HG03039 (cell line): ENCODE measurements around the gene KLHL5.
"Not testable (repeated sequence)": the region's sequence is repeated elsewhere in the genome, so short reads cannot be mapped to it uniquely, and the experiment has no call there.

Experiments used
- ATAC-seq: cut with Tn5 transposase; IDR thresholded peaks from one replicate; pipeline ENCODE4 v1.9.1; 2021; ENCODE audit warnings: mild to moderate bottlenecking, moderate library complexity; ENCODE audit not compliant: unreplicated experiment

KLHL5 gene

GRCh38 chr4:39085891-39086290, 23.9 kb downstream of the KLHL5 start:
- no peak for ATAC-seq

- no peak for ATAC-seq
Observed at GRCh38 chr4:39096847-39097246, 34.8 kb downstream of the KLHL5 start.

GRCh38 chr4:39097290-39097689, 35.3 kb downstream of the KLHL5 start:
- ATAC-seq, result no peak

GRCh38 chr4:39102297-39102696, 40.3 kb downstream of the KLHL5 start:
- ATAC-seq, result no peak

DNA sequence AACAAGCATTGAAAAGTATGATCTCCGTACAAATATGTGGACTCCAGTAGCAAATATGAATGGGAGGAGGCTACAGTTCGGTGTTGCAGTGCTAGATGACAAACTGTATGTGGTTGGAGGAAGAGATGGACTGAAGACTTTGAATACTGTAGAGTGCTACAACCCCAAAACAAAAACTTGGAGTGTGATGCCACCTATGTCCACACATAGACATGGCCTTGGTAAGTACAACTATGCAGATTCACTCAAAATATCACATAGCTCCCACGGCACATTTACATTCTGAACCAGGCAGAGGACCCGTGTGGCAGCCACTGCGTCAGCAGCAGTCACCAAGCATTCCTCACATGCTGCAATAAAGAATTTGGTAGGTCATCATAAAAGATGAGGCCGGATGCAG, 41.3 kb downstream of the KLHL5 start:
- no peak for ATAC-seq

- ATAC-seq, result no peak
Observed at GRCh38 chr4:39104255-39104654, 42.2 kb downstream of the KLHL5 start.

- ATAC-seq, result no peak
Observed at GRCh38 chr4:39106011-39106410, 44.0 kb downstream of the KLHL5 start.

DNA sequence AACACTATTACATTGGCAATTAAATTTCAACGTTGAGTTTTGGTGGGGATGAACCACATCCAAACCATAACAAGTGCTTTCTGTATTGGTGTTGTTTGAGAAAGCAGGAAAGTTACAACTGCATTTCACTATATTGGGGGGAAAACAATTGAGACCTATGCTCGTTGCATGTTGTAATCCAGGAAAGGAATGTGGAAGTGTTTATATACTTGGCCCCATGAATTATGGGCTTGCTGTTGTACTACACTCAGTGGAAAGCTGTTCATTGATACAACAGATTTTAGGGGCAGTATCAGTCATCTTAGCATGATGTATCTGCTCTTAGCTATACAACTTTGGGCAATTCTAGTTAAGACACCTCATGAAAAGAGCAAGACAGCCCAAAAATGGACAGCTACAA, 52.4 kb downstream of the KLHL5 start:
- no peak for ATAC-seq

DNA sequence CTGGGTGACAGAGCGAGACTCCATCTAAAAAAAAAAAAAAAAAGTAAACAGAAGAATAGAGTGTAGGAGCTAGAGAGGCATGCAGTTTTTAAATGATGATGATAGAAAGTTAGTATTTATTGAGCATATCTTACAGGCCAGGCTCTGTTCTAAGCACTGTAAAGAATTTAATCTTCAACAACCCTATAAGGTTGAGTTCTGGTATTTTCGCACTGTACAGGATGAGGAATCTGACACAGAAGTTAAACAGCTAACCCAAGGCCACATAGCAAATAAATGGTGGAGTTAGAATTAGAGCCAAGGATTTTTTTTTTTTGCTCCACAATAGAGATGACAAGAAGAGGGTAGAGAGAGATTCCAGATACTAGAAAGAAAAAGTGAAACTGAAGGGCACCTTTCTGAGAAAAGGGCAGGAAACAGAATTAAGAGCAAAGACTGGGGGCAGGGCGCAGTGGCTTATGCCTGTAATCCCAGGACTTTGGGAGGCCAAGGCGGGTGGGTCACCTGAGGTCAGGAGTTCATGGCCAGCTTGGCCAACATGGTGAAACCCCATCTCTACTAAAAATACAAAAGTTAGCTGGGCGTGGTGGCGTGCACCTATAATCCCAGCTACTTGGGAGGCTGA, 56.1 kb downstream of the KLHL5 start:
- ATAC-seq, result no peak

- ATAC-seq, result no peak
Observed at GRCh38 chr4:39120418-39120817, 58.4 kb downstream of the KLHL5 start.

GRCh38 chr4:39124885-39125599, 63.0 kb downstream of the KLHL5 start:
- ATAC-seq, result no peak

GRCh38 chr4:39125600-39125985, 63.6 kb downstream of the KLHL5 start:
- ATAC-seq, result no peak

DNA sequence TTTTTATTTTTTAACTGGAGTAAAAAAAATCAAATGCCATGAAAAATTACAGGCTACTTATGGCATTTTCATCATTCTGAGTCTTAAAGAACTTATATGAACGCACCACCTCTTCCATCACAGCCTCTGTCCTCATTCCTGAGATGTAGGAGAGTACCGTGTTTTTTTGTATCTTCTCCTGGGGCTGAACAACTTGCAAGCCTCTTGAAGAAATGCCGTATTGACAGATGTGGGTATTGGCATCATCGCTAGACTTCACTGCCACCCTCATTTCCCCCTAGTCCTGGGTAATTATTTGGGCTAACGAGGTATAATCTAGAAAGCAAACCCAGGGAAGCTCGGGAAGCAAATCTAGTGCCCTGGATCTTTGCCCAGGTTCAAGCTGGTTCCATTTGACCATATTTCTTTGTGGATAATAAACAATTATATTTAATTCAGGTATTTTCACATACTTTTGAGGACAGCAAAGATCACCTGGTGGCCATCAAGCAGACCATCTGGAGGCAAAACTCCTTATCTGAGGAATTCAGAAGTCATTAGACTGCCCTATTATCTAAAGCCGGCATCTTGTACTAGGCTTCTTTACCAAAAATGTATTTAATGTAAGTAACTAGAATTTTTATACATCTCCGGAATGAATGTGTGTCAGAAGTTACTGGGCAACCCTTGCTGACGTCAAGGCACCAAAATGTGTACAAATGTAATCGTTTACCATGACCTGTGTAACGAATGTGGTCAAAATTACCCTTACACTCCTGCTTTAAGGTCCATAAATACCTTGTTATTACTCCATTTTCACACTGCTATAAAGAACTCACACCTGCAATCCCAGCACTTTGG, 64.4 kb downstream of the KLHL5 start:
- ATAC-seq, result no peak

- no peak for ATAC-seq
Observed at GRCh38 chr4:39133623-39134022, 71.6 kb downstream of the KLHL5 start.

DNA sequence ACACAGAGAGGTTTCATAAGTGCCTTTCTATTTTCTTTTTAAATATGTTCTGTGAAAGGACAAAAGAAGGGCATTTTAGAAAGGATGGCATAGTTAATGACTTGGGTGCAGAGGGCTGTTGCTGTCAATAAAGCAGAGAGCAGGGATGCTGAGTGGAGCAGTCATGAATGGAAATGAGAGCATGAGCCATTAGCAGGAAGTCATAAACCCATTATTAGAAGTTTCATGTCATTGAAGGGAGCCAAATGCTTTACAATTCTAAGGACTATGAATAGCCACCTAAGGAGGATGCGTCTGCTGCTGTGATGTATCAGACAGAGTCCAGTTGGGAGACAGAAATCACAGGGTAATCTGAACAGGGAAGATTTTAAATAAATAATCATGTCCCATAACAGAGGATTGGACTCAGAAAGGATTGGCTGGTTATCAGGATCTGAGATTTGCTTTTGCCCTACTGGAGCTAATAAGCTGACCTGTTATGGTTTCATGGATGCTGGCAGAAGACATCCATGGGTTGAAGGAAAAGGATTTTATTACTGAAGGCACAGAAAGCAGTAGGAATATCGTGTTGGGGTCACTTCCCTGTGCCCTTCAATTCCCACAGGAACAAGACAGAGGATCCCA, 72.8 kb downstream of the KLHL5 start:
- ATAC-seq, result no peak

DNA sequence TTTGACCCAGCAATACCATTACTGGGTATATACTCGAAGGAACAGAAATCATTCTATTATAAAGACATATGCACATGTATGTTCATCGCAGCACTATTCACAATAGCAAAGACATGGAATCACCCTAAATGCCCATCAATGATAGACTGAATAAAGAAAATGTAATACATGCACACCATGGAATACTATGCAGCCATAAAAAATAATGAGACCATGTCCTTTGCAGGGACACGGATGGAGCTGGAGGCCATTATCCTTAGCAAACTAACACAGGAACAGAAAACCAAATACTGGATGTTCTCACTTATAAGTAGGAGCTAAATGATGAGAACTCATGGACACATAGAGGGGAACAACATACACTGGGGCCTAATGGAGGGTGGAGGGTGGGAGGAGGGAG, 76.2 kb downstream of the KLHL5 start:
- not testable (repeated sequence) for ATAC-seq

DNA sequence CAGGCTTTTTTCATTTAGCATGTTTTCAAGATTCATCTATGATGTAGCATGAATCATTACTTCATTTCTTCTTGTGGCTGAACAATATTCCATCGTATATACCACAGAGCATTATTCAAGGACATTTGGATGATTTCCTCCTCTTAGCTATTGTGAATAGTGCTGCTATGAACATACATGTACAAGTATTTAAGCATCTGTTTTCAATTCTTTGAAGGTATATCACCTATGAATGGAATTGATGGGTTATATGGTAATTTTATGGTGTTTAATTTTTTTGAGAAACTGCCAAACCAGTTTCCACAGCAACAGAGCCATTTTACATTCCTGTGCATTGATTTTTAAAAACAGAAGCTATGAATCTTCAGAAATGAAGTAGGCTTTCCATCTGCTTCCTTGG, 84.2 kb downstream of the KLHL5 start:
- ATAC-seq, result no peak

- no peak for ATAC-seq
Observed at GRCh38 chr4:39154009-39154408, 92.0 kb downstream of the KLHL5 start.

- ATAC-seq, result no peak
Observed at GRCh38 chr4:39157520-39157919, 95.5 kb downstream of the KLHL5 start.

- no peak for ATAC-seq
Observed at GRCh38 chr4:39166177-39166576, 104.1 kb downstream of the KLHL5 start.

DNA sequence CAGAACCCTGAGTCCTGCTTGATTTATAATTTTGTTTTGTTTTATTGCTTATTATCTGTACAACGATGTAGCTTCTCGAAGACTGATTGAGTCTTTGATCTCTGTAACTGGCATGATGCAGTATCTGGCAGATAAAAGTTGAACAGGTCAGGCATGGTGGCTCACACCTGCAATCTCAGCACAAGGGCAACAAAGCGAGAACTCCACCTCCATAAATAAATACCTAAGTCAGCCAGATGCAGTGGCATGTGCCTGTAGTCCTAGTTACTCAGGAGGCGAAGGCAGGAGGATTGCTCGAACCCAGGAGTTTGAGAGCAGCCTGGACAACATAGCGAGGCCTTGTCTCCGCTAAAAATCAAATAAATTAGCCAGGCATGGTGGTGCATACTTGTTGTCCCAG, 104.6 kb downstream of the KLHL5 start:
- no peak for ATAC-seq
